ENCODE measurements around the gene UBXN11. TPM values are rescaled to one million over a fixed set of nuclear protein-coding genes. Genes with fewer than 3 reads are reported as not detected.
A peak's percentile ranks its signal among the peaks of the same experiment; 100 is the strongest.

UBXN11 gene
- total RNA-seq, 2 donors from 2014 or later, result 12.2 to 14.8 TPM

DNA sequence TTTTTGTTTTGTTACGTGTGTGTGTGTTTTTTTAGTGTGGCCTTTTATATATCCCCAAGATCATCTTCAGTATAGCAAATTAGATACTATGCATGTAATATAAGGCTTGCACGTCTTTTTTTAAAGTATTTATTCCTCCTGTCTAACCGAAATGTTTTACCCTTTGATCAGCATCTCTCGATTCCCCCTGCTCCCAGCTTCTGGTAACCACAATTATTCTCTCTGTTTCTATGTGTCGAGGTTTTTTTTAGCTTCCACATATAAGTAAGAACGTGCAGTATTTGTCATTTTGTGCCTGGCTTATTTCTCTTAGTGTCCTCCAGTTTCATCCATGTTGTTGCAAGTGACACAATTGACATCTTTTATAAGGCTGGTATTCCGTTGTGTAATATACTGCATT is 53.7 kb downstream of the UBXN11 start:
- Histone ChIP-seq H3K36me3 (replicated peaks in 1 of 2; ENCODE audit: insufficient read depth in 1 of 2, low read depth in 2 of 2) (no peaks in the 10 kb centered on the region), H3K4me3 (no peak overlapping the region), H3K4me1 (no peaks in the 10 kb centered on the region), H3K27ac (no peak overlapping the region), H3K27me3 (no peaks in the 10 kb centered on the region), H3K9me3 (no peaks in the 10 kb centered on the region)
- intact Hi-C loops (cut with DNase I), result no loop called here
- 79 to 83% methylated on average over 7 of the region's 7 CpGs for WGBS, 2 donors
- TF ChIP-seq POLR2A (IDR thresholded peaks at IDR 0.05), result no peak
- TF ChIP-seq, protein P1, sequence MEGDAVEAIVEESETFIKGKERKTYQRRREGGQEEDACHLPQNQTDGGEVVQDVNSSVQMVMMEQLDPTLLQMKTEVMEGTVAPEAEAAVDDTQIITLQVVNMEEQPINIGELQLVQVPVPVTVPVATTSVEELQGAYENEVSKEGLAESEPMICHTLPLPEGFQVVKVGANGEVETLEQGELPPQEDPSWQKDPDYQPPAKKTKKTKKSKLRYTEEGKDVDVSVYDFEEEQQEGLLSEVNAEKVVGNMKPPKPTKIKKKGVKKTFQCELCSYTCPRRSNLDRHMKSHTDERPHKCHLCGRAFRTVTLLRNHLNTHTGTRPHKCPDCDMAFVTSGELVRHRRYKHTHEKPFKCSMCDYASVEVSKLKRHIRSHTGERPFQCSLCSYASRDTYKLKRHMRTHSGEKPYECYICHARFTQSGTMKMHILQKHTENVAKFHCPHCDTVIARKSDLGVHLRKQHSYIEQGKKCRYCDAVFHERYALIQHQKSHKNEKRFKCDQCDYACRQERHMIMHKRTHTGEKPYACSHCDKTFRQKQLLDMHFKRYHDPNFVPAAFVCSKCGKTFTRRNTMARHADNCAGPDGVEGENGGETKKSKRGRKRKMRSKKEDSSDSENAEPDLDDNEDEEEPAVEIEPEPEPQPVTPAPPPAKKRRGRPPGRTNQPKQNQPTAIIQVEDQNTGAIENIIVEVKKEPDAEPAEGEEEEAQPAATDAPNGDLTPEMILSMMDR (IDR thresholded peaks at IDR 0.05), result no peak
- no peak for DNase-seq
- ATAC-seq, result no peak

DNA sequence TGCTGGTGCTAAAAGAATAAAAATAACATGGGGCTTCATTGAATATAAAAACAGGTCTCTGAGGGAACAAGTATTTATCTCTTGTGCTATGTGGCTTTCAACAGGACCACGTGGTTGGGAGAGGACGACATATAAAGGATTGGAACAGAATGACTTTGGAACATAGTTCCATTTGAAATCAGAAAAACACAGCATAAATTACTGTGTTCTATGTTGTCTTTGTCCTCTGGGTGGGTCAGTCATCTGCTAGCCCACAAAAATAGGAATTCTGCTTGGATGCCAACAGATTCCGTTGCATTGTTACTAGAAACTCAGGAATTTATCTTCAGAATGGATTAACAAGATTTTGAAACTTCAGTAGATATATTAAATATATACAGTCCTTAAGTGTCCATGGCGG is 66.5 kb downstream of the UBXN11 start:
- no peak for DNase-seq
- Histone ChIP-seq H3K36me3 (replicated peaks in 1 of 2; ENCODE audit: insufficient read depth in 1 of 2, low read depth in 2 of 2) (peaks cover 0 to 4% of the 10 kb centered on the region in 2 donors), H3K27me3 (no peaks in the 10 kb centered on the region), H3K4me3 (no peak overlapping the region), H3K4me1 (peaks cover 4% of the 10 kb centered on the region), H3K9me3 (no peaks in the 10 kb centered on the region), H3K27ac (no peak overlapping the region)
- TF ChIP-seq, protein P1 (IDR thresholded peaks at IDR 0.05), result no peak
- TF ChIP-seq POLR2A (IDR thresholded peaks at IDR 0.05), result no peak
- ATAC-seq, result no peak
- 79 to 81% methylated on average over 4 of the region's 4 CpGs for WGBS, 2 donors
- intact Hi-C loops (cut with DNase I), result no loop called here

DNA sequence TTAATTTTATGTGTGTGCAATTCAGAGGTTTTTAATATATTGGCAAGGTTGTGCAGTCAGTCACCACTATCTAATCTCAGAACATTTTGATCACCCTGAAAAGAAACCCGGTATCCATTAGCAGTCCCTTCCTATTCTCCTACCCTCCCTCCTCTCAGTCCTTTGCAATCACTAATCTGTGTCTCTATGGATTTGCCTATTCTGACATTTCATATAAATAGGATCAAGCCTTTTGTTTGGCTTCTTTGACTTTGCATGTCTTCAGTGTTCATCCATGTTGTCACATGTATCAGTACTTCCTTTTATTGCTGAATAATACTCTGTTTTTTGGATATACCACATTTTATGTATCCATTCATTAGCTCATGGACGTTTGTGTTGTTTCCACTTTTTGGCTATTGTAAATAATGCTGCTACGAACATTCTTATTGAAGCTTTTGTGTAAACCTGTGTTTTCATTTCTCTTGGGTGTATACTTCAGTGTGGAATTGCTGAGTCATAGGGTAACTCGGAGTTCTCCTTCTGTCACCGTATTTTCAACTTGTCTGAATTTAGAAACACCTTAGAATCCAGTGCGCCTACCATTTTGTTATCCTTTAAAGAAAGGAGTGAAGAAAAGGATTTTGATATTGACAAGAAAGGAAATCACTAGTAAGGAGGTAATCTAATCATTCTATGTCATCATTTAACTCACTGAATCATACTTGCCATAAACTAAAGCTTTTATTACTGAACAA is 69.0 kb downstream of the UBXN11 start:
- intact Hi-C loops (cut with DNase I), result no loop called here
- H3K27ac ChIP-seq, result no peak overlapping the region
- peaks cover 11% of the 10 kb centered on the region for H3K4me1 ChIP-seq
- no peak for TF ChIP-seq POLR2A (IDR thresholded peaks at IDR 0.05)
- TF ChIP-seq, protein P1 (IDR thresholded peaks at IDR 0.05), result no peak
- 46 to 53% methylated on average over 6 of the region's 6 CpGs for WGBS, 2 donors
- no peak for ATAC-seq
- peaks cover 0 to 2% of the 10 kb centered on the region in 2 donors for H3K36me3 ChIP-seq (replicated peaks in 1 of 2; ENCODE audit: insufficient read depth in 1 of 2, low read depth in 2 of 2)
- no peaks in the 10 kb centered on the region for H3K9me3 ChIP-seq
- H3K4me3 ChIP-seq, result no peak overlapping the region
- H3K27me3 ChIP-seq, result no peaks in the 10 kb centered on the region
- DNase-seq, result no peak

DNA sequence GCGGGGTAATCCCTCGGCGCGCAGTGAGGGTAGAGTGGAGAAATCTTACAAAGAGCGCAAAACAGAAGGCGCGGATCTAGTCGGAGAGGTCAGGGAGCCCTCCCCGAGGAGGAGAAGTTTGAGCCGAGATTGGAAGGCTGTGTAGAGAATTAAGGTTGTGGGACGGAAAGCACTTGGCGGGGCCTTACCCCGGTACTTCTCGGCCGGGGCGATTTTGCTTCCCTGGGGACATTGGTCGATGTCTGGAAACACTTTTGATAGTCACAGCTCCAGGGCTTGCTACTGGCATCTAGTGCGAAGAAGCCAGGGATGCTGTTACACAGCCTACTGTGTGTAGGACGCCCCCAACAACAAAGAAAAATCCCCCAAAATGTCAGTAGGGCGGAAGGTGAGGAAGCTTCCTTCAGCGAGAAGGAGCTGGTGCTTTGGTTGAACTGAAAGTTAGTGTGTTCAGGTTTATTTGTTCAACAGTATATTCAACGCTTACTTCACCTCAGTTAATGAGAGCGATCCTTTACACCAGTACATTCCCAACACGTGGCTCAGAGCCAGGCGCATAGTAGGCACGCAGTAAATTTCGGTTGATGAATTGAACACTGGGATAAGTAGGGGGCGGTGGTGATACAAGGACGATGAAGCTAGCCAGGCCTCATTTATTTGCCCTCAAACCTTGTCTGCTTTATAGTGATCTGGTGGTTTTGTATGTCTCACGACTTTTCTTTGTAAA is 71.6 kb downstream of the UBXN11 start:
- no peaks in the 10 kb centered on the region for H3K9me3 ChIP-seq
- H3K4me3 ChIP-seq, result peak overlapping the region; percentile 38 to 51
- no peaks in the 10 kb centered on the region for H3K27me3 ChIP-seq
- no peaks in the 10 kb centered on the region for H3K36me3 ChIP-seq (replicated peaks in 1 of 2; ENCODE audit: insufficient read depth in 1 of 2, low read depth in 2 of 2)
- DNase-seq (peak in 1 of 4 donors; percentile 23), ATAC-seq (no peak)
- WGBS, 2 donors, result 1 to 2% methylated on average over 30 of the region's 30 CpGs
- peaks cover 11% of the 10 kb centered on the region for H3K4me1 ChIP-seq
- no peak for TF ChIP-seq POLR2A (IDR thresholded peaks at IDR 0.05)
- TF ChIP-seq, protein P1 (IDR thresholded peaks at IDR 0.05), result no peak
- intact Hi-C loops (cut with DNase I), result no loop called here
- H3K27ac ChIP-seq, result peak overlapping the region; percentile 79 to 95 (median 86)

Measured in body of pancreas (tissue), 4 donors.